HCT116 (cell line): ENCODE measurements around the gene CHD1. TPM values are rescaled to one million over a fixed set of nuclear protein-coding genes. Genes with fewer than 3 reads are reported as not detected.

Source experiments
- ATAC-seq: fragments of 200-7000 bp; cut with Tn5 transposase; 2 replicates; pipeline ENCODE4 v1.9.1; 2020; ENCODE audit warnings: mild to moderate bottlenecking, moderate library complexity
- BruUV-seq: library from RNA; stranded (reverse); fragments of 400-500 nt; replicated peaks from 2 replicates; lab custom pipeline; 2021; lab: Mats Ljungman, UMichigan
- CTCF ChIA-PET: fragments of 300-600 bp; sonication (Branson Sonifier 250); formaldehyde crosslinking; loops from one replicate; lab custom pipeline; 2021; ENCODE audit warnings: antibody characterized with exemption; lab: Charles Lee
- POLR2A ChIA-PET: fragments of 300-600, 350-600 bp; sonication (Branson Sonifier 250); formaldehyde crosslinking; loops from one replicate; lab custom pipeline; 2021; ENCODE audit warnings: antibody characterized with exemption; lab: Charles Lee
- RAD21 ChIA-PET, 2 experiments: fragments of 300-600 bp; sonication (Branson Sonifier 250); formaldehyde crosslinking; loops; one replicate each; lab custom pipeline; 2023; ENCODE audit warnings: low total read pairs in 2 of 2; ENCODE audit not compliant: uncharacterized antibody in 2 of 2, unreplicated experiment in 2 of 2, low non-redundant PET in 1 of 2; lab: Charles Lee
- DNase-seq: peaks from one replicate; pipeline ENCODE4 v3.0.0-alpha.2; 2010; ENCODE audit warnings: low read depth, low spot score
- H2AFZ ChIP-seq: fragments of 200-600 bp; shearing (Covaris generic), sonication (generic); 2 replicates; pipeline ENCODE4 v1.6.1; 2017; ENCODE audit warnings: low read depth, mixed run types, mixed read lengths, antibody characterized with exemption, low read length; ENCODE audit not compliant: poor library complexity, severe bottlenecking
- H3K27ac ChIP-seq: 2 replicates; pipeline ENCODE4 v1.5.1; 2012; ENCODE audit warnings: low read depth, low read length
- H3K27me3 ChIP-seq: fragments of 200-600 bp; sonication (generic); 2 replicates; pipeline ENCODE4 v1.6.1; 2016; ENCODE audit warnings: mixed run types, low read length, mixed read lengths; ENCODE audit not compliant: insufficient read depth
- H3K36me3 ChIP-seq, 2 experiments: fragments of 200-500 bp in 1 of 2; fragments of 200-600 bp in 1 of 2; sonication (Bioruptor generic) in 1 of 2; sonication (generic) in 1 of 2; 2 replicates each; pipeline versions ENCODE4 v1.5.1 to v1.6.1; 2014 to 2016; ENCODE audit warnings: low read length in 2 of 2, inconsistent platforms in 1 of 2, mixed read lengths in 1 of 2, mixed run types in 1 of 2; ENCODE audit not compliant: insufficient read depth in 2 of 2, control insufficient read depth in 1 of 2
- H3K4me1 ChIP-seq, 2 experiments: fragments of 200-600 bp in 1 of 2; sonication (generic) in 1 of 2; 2 replicates each; pipeline versions ENCODE4 v1.5.1 to v1.6.1; 2012 to 2017; ENCODE audit warnings: low read length in 2 of 2, inconsistent platforms in 1 of 2, mild to moderate bottlenecking in 1 of 2, mixed read lengths in 1 of 2, mixed run types in 1 of 2, moderate library complexity in 1 of 2; ENCODE audit not compliant: insufficient read depth in 2 of 2, control insufficient read depth in 1 of 2
- H3K4me2 ChIP-seq: fragments of 200-600 bp; sonication (generic); 2 replicates; pipeline ENCODE4 v1.6.1; 2017; ENCODE audit warnings: mixed run types, low read length, mixed read lengths
- H3K4me3 ChIP-seq, 2 experiments: fragments of 200-600 bp in 1 of 2; sonication (generic) in 1 of 2; replicated peaks in 1 of 2; 2 replicates each; pipeline ENCODE4 v1.5.1; 2011 to 2016; ENCODE audit warnings: low read length in 2 of 2, control low read depth in 1 of 2, low read depth in 1 of 2, mild to moderate bottlenecking in 1 of 2, mixed read lengths in 1 of 2, mixed run types in 1 of 2
- H3K79me2 ChIP-seq: fragments of 200-600 bp; sonication (generic); 2 replicates; pipeline ENCODE4 v1.6.1; 2017; ENCODE audit warnings: mild to moderate bottlenecking, mixed run types, low read length, moderate library complexity, mixed read lengths; ENCODE audit not compliant: insufficient read depth
- H3K9ac ChIP-seq: fragments of 200-600 bp; sonication (generic); 2 replicates; pipeline ENCODE4 v1.6.1; 2016; ENCODE audit warnings: low read length, mixed read lengths
- H3K9me2 ChIP-seq: fragments of 200-600 bp; sonication (generic), shearing (Covaris generic); 2 replicates; pipeline ENCODE4 v1.6.1; 2017; ENCODE audit warnings: mixed run types, mild to moderate bottlenecking, moderate library complexity; ENCODE audit not compliant: insufficient read depth
- H3K9me3 ChIP-seq, 2 experiments: fragments of 200-500 bp in 1 of 2; fragments of 200-600 bp in 1 of 2; sonication (Bioruptor generic) in 1 of 2; sonication (generic) in 1 of 2; 2 replicates each; pipeline ENCODE4 v1.6.1; 2014 to 2017; ENCODE audit warnings: low read length in 2 of 2, mixed read lengths in 2 of 2, inconsistent platforms in 1 of 2, low read depth in 1 of 2, mild to moderate bottlenecking in 1 of 2, mixed run types in 1 of 2, moderate library complexity in 1 of 2; ENCODE audit not compliant: control insufficient read depth in 1 of 2, insufficient read depth in 1 of 2
- H4K20me1 ChIP-seq: fragments of 200-600 bp; sonication (generic), shearing (Covaris generic); 2 replicates; pipeline ENCODE4 v1.6.1; 2017; ENCODE audit warnings: mixed run types, mild to moderate bottlenecking, moderate library complexity; ENCODE audit not compliant: insufficient read depth
- CBX3 ChIP-seq: IDR thresholded peaks from 2 replicates; pipeline ENCODE4 v1.6.1; 2012; ENCODE audit warnings: low read depth
- CEBPB ChIP-seq: IDR thresholded peaks from 2 replicates; pipeline ENCODE4 v1.6.1; 2012; ENCODE audit warnings: low read depth
- EGR1 ChIP-seq: IDR thresholded peaks from 2 replicates; pipeline ENCODE4 v1.6.1; 2012; ENCODE audit warnings: low read depth
- ELF1 ChIP-seq: IDR thresholded peaks from 2 replicates; pipeline ENCODE4 v1.6.1; 2012; ENCODE audit warnings: low read depth, borderline replicate concordance
- EZH2 ChIP-seq: fragments of 200-600 bp; sonication (generic); IDR thresholded peaks from 2 replicates; pipeline ENCODE4 v1.6.1; 2017; ENCODE audit warnings: antibody characterized with exemption, mixed run types
- FOSL1 ChIP-seq: IDR thresholded peaks from 2 replicates; pipeline ENCODE4 v1.6.1; 2012; ENCODE audit warnings: low read depth
- JUND ChIP-seq: IDR thresholded peaks from 2 replicates; pipeline ENCODE4 v1.6.1; 2012
- POLR2AphosphoS5 ChIP-seq: IDR thresholded peaks from 2 replicates; pipeline ENCODE4 v1.6.1; 2011; ENCODE audit warnings: mild to moderate bottlenecking, low read depth, low read length, moderate library complexity
- RAD21 ChIP-seq: IDR thresholded peaks from 2 replicates; pipeline ENCODE4 v1.6.1; 2012; ENCODE audit warnings: low read depth, mild to moderate bottlenecking
- SIN3A ChIP-seq: IDR thresholded peaks from 2 replicates; pipeline ENCODE4 v1.6.1; 2012; ENCODE audit warnings: low read depth
- SP1 ChIP-seq: IDR thresholded peaks from 2 replicates; pipeline ENCODE4 v1.6.1; 2012; ENCODE audit warnings: low read depth
- TCF7L2 ChIP-seq: IDR thresholded peaks from 2 replicates; pipeline ENCODE4 v1.7.0; 2011; ENCODE audit warnings: borderline replicate concordance, inconsistent platforms; ENCODE audit not compliant: insufficient read depth, insufficient read length; ENCODE audit errors: extremely low read depth
- ZFX ChIP-seq: fragments of 450-650 bp; IDR thresholded peaks from 2 replicates; pipeline ENCODE4 v1.6.1; 2017
- ZNF274 ChIP-seq: fragments of 200-500 bp; sonication (Bioruptor generic); IDR thresholded peaks from 2 replicates; pipeline ENCODE4 v1.6.1; 2014; ENCODE audit warnings: mild to moderate bottlenecking, low read depth, low read length, inconsistent platforms
- intact Hi-C: fragments of 100-400 bp; cut with micrococcal nuclease; formaldehyde crosslinking; loops from 2 replicates; pipeline ENCODE4 v1.10.0; 2022
- total RNA-seq: library from RNA; stranded (reverse); gene quantifications from one replicate; pipeline ENCODE4 v1.2.1, GENCODE V29; 2021; ENCODE audit not compliant: unreplicated experiment
- TF ChIP-seq, protein P1 (sequence below): IDR thresholded peaks from 2 replicates; pipeline ENCODE4 v1.6.1; 2012
- TF ChIP-seq, protein P2 (sequence below), 3 experiments: fragments of 200-600 bp in 1 of 3; sonication (generic) in 1 of 3; IDR thresholded peaks in 2 of 3; conservative IDR thresholded peaks in 1 of 3; 2 replicates each; pipeline ENCODE4 v1.5.1; 2012 to 2017; ENCODE audit warnings: low read depth in 2 of 3, low read length in 2 of 3, antibody characterized with exemption in 1 of 3, borderline replicate concordance in 1 of 3, control low read depth in 1 of 3, mild to moderate bottlenecking in 1 of 3, mixed read lengths in 1 of 3, mixed run types in 1 of 3, moderate library complexity in 1 of 3; ENCODE audit not compliant: insufficient read depth in 1 of 3
- TF ChIP-seq, protein P3 (sequence below): IDR thresholded peaks from 2 replicates; pipeline ENCODE4 v1.6.1; 2012

The CHD1 gene
- total RNA-seq, 1 experiment from 2014 or later = 43.9 TPM

DNA sequence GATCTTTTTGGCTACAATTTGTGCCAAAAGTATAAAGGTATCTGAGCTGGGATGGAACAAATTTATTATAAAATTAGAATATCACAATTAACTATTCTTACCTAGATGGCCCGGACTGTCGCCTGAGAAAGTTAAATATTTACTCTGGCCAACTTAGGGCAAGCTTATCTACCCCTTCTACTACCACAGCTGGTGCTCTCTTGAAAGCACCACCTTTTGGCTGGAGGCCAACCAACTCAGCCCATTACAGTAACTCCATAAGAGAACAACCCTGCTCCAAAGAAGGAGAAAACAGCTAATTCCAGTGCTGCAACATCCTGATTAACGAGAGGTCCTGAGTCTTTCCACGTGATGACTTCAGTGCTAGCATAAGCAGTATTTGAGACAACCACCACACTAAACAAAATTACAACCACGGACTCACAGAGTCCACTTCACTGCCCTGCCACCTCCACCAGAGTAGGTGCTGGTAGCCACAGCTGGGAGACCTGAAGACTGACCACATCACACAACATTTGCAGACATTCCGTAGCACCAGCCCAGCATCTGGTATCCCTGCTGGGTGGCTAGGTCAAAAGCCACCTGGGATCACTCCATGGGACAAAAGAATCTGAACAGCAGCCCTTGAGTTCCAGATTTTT, 112.1 kb downstream of the CHD1 start:
- H3K4me1 ChIP-seq = no peaks in the 10 kb centered on the region
- H3K9me2 ChIP-seq = no peaks in the 10 kb centered on the region
- H4K20me1 ChIP-seq = no peaks in the 10 kb centered on the region
- intact Hi-C loops = no loop called here
- CTCF ChIA-PET = no interaction called here
- H3K4me2 ChIP-seq = no peak overlapping the region
- no peak overlapping the region for H3K4me3 ChIP-seq
- no peak overlapping the region for H3K9ac ChIP-seq
- POLR2A ChIA-PET = no interaction called here
- no peak overlapping the region for H3K27ac ChIP-seq
- no peaks in the 10 kb centered on the region for H3K79me2 ChIP-seq
- H2AFZ ChIP-seq = no peak overlapping the region
- TF ChIP-seq, protein P1, sequence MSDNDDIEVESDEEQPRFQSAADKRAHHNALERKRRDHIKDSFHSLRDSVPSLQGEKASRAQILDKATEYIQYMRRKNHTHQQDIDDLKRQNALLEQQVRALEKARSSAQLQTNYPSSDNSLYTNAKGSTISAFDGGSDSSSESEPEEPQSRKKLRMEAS = no peak
- TF ChIP-seq SIN3A = no peak
- TF ChIP-seq EGR1 = no peak
- TF ChIP-seq TCF7L2 = no peak
- no peak for TF ChIP-seq CEBPB
- no peak for TF ChIP-seq SP1
- TF ChIP-seq FOSL1 = no peak
- no peak for TF ChIP-seq ELF1
- TF ChIP-seq RAD21 = no peak
- no peak for ATAC-seq
- no TSS peak for BruUV-seq
- RAD21 ChIA-PET = no interaction called here
- no peak for DNase-seq
- H3K27me3 ChIP-seq = no peaks in the 10 kb centered on the region
- no peaks in the 10 kb centered on the region for H3K36me3 ChIP-seq
- peaks cover 0 to 9% of the 10 kb centered on the region in 2 experiments; a peak in 1 of 4 replicates for H3K9me3 ChIP-seq

DNA sequence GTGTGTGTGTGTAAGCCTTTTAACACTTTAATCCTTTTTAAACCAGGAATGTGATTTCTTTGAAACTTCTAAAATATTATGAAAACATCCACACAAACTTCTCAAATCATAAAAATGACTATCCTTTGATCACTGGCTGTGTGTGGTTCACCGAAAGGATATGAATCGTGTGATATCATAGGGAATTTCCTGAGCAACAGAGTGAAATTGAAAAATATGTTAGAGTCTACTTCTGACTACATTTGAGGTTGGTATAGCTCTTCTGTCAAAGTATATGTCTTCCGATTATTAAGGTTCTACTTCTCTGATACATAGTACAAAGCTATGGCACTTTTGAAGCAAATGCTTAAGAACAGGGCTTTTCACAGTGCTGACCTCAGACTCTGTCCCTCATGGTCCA, 115.1 kb downstream of the CHD1 start:
- no peaks in the 10 kb centered on the region for H3K9me2 ChIP-seq
- RAD21 ChIA-PET = no interaction called here
- H3K4me3 ChIP-seq = no peak overlapping the region
- no peak overlapping the region for H2AFZ ChIP-seq
- no peak overlapping the region for H3K9ac ChIP-seq
- H3K9me3 ChIP-seq = no peaks in the 10 kb centered on the region
- BruUV-seq = no TSS peak
- DNase-seq = no peak
- H3K27ac ChIP-seq = no peak overlapping the region
- ATAC-seq = no peak
- intact Hi-C loops = no loop called here
- CTCF ChIA-PET = no interaction called here
- no peaks in the 10 kb centered on the region for H3K27me3 ChIP-seq
- H3K36me3 ChIP-seq = no peaks in the 10 kb centered on the region
- H3K79me2 ChIP-seq = no peaks in the 10 kb centered on the region
- no peak overlapping the region for H3K4me2 ChIP-seq
- H3K4me1 ChIP-seq = no peaks in the 10 kb centered on the region
- no peaks in the 10 kb centered on the region for H4K20me1 ChIP-seq
- POLR2A ChIA-PET = no interaction called here
- TF ChIP-seq, protein P2, sequence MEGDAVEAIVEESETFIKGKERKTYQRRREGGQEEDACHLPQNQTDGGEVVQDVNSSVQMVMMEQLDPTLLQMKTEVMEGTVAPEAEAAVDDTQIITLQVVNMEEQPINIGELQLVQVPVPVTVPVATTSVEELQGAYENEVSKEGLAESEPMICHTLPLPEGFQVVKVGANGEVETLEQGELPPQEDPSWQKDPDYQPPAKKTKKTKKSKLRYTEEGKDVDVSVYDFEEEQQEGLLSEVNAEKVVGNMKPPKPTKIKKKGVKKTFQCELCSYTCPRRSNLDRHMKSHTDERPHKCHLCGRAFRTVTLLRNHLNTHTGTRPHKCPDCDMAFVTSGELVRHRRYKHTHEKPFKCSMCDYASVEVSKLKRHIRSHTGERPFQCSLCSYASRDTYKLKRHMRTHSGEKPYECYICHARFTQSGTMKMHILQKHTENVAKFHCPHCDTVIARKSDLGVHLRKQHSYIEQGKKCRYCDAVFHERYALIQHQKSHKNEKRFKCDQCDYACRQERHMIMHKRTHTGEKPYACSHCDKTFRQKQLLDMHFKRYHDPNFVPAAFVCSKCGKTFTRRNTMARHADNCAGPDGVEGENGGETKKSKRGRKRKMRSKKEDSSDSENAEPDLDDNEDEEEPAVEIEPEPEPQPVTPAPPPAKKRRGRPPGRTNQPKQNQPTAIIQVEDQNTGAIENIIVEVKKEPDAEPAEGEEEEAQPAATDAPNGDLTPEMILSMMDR (IDR thresholded peaks at IDR 0.05 in 2 of 3, conservative IDR thresholded peaks at IDR 0.05 in 1 of 3; ENCODE audit: borderline replicate concordance in 1 of 3, insufficient read depth in 1 of 3, low read depth in 2 of 3, low read length in 2 of 3) = no peak
- TF ChIP-seq ZFX (no peak), POLR2AphosphoS5 (no peak), JUND (no peak), ZNF274 (no peak), SP1 (no peak), CBX3 (no peak), EZH2 (no peak)
- TF ChIP-seq, protein P1 = no peak
- TF ChIP-seq, protein P3, sequence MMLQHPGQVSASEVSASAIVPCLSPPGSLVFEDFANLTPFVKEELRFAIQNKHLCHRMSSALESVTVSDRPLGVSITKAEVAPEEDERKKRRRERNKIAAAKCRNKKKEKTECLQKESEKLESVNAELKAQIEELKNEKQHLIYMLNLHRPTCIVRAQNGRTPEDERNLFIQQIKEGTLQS = no peak
